Sigmoid colon (tissue), 4 donors: ENCODE measurements around the gene FGD5.
"Not testable (repeated sequence)": the region's sequence is repeated elsewhere in the genome, so short reads cannot be mapped to it uniquely, and the experiment has no call there.

Experiments
- EP300 ChIP-seq, 4 donors: sonication (generic); formaldehyde crosslinking; IDR thresholded peaks; one replicate each; pipeline ENCODE4 v1.6.1; 2017; ENCODE audit warnings: antibody characterized with exemption in 4 of 4
- POLR2A ChIP-seq, 2 donors: fragments of 450-650 bp; IDR thresholded peaks; one replicate each; pipeline ENCODE4 v1.6.1; 2016; ENCODE audit warnings: antibody characterized with exemption in 2 of 2, mild to moderate bottlenecking in 2 of 2, moderate library complexity in 2 of 2
- POLR2AphosphoS5 ChIP-seq, 4 donors: sonication (generic); formaldehyde crosslinking; IDR thresholded peaks; one replicate each; pipeline ENCODE4 v1.6.1; 2017; ENCODE audit warnings: antibody characterized with exemption in 4 of 4
- TF ChIP-seq, protein P1 (sequence below), 4 experiments: fragments of 450-650 bp in 3 of 4; fragments of 200-600 bp in 1 of 4; IDR thresholded peaks; one replicate each; pipeline ENCODE4 v1.5.1; 2016 to 2019; ENCODE audit warnings: antibody characterized with exemption in 4 of 4, mild to moderate bottlenecking in 3 of 4, moderate library complexity in 2 of 4

DNA sequence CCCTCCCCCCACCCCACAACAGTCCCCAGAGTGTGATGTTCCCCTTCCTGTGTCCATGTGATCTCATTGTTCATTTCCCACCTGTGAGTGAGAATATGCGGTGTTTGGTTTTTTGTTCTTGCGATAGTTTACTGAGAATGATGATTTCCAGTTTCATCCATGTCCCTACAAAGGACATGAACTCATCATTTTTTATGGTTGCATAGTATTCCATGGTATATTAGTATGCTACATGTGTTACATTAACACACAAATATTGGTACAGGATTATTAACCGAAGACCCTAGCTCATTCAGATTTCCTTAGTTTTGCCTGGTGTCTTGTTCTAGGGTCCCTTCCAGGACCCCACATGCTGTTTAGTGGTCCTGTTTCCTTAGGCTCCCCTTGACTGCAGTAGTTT is 84.7 kb downstream of the FGD5 start:
- not testable (repeated sequence) for TF ChIP-seq POLR2A, EP300, POLR2AphosphoS5 (IDR thresholded peaks at IDR 0.05)
- TF ChIP-seq, protein P1, sequence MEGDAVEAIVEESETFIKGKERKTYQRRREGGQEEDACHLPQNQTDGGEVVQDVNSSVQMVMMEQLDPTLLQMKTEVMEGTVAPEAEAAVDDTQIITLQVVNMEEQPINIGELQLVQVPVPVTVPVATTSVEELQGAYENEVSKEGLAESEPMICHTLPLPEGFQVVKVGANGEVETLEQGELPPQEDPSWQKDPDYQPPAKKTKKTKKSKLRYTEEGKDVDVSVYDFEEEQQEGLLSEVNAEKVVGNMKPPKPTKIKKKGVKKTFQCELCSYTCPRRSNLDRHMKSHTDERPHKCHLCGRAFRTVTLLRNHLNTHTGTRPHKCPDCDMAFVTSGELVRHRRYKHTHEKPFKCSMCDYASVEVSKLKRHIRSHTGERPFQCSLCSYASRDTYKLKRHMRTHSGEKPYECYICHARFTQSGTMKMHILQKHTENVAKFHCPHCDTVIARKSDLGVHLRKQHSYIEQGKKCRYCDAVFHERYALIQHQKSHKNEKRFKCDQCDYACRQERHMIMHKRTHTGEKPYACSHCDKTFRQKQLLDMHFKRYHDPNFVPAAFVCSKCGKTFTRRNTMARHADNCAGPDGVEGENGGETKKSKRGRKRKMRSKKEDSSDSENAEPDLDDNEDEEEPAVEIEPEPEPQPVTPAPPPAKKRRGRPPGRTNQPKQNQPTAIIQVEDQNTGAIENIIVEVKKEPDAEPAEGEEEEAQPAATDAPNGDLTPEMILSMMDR (IDR thresholded peaks at IDR 0.05): not testable (repeated sequence)
